GM12878 (cell line): ENCODE results near the gene IL16. TPM values are rescaled to one million over a fixed set of nuclear protein-coding genes. Genes with fewer than 3 reads are reported as not detected.

Experiments used
- ATAC-seq: fragments of 200-7000 bp; cut with Tn5 transposase; 3 replicates; pipeline ENCODE4 v1.9.1; 2020; ENCODE audit warnings: mild to moderate bottlenecking, moderate library complexity
- BruUV-seq: library from RNA; stranded (reverse); fragments of 400-500 nt; replicated peaks from 2 replicates; lab custom pipeline; 2021; lab: Mats Ljungman, UMichigan
- CTCF ChIA-PET: fragments of 300-600 bp; sonication (Branson Sonifier 250); formaldehyde crosslinking; extraction: SDS; loops from one replicate; lab custom pipeline; 2021; ENCODE audit warnings: inconsistent platforms; lab: Yijun Ruan, JAX
- POLR2A ChIA-PET: fragments of 350-600 bp; formaldehyde crosslinking; extraction: SDS; loops from one replicate; lab custom pipeline; 2021; ENCODE audit warnings: inconsistent platforms; lab: Charles Lee
- RAD21 ChIA-PET: fragments of 300-600 bp; sonication (Branson Sonifier 250); formaldehyde crosslinking; loops from one replicate; lab custom pipeline; 2023; ENCODE audit warnings: antibody characterized with exemption; ENCODE audit not compliant: unreplicated experiment; lab: Charles Lee
- SMC1A ChIA-PET: fragments of 300-600 bp; sonication (Branson Sonifier 250); formaldehyde crosslinking; loops from one replicate; lab custom pipeline; 2023; ENCODE audit not compliant: unreplicated experiment, uncharacterized antibody; lab: Charles Lee
- DNase-seq: peaks from one replicate; pipeline ENCODE4 v3.0.0-alpha.2; 2011; ENCODE audit warnings: low read depth, low spot score
- FAIRE-seq: peaks from 3 replicates; lab custom pipeline; 2011; peaks lifted over from hg19 to GRCh38; lab: Jason Lieb, UNC
- H2AFZ ChIP-seq: 2 replicates; pipeline ENCODE4 v1.6.0; 2011; ENCODE audit warnings: low read depth, low read length, control low read depth; ENCODE audit not compliant: control insufficient read depth
- H3K27ac ChIP-seq: 2 replicates; pipeline ENCODE4 v1.5.1; 2011; ENCODE audit warnings: control low read depth; ENCODE audit not compliant: control insufficient read depth, insufficient read depth
- H3K27me3 ChIP-seq, 2 experiments: replicated peaks in 1 of 2; 2 replicates each; pipeline versions ENCODE4 v1.6.0 to v1.6.1; 2011; ENCODE audit warnings: low read length in 1 of 2; ENCODE audit not compliant: control insufficient read depth in 2 of 2, insufficient read depth in 2 of 2
- H3K36me3 ChIP-seq, 2 experiments: 2 replicates each; pipeline ENCODE4 v1.5.1; 2011; ENCODE audit warnings: low read length in 1 of 2; ENCODE audit not compliant: control insufficient read depth in 2 of 2, insufficient read depth in 2 of 2
- H3K4me1 ChIP-seq: 2 replicates; pipeline ENCODE4 v1.6.1; 2011; ENCODE audit warnings: mild to moderate bottlenecking, low read length, moderate library complexity, mixed read lengths; ENCODE audit not compliant: control insufficient read depth, insufficient read depth
- H3K4me2 ChIP-seq: 2 replicates; pipeline ENCODE4 v1.6.0; 2011; ENCODE audit warnings: control low read depth; ENCODE audit not compliant: control insufficient read depth, insufficient read depth
- H3K4me3 ChIP-seq: fragments of 200-600 bp; sonication (generic); 2 replicates; pipeline ENCODE4 v1.5.1; 2016
- H3K79me2 ChIP-seq: 2 replicates; pipeline ENCODE4 v1.6.0; 2011; ENCODE audit warnings: low read length; ENCODE audit not compliant: control insufficient read depth, insufficient read depth
- H3K9ac ChIP-seq: 2 replicates; pipeline ENCODE4 v1.8.0; 2011; ENCODE audit warnings: low read length, control low read depth, mixed read lengths; ENCODE audit not compliant: control insufficient read depth, insufficient read depth
- H3K9me3 ChIP-seq: replicated peaks from 3 replicates; pipeline ENCODE4 v1.5.1; 2011; ENCODE audit warnings: mild to moderate bottlenecking, low read length; ENCODE audit not compliant: control insufficient read depth, insufficient read depth
- H4K20me1 ChIP-seq: 2 replicates; pipeline ENCODE4 v1.6.0; 2011; ENCODE audit not compliant: control insufficient read depth, insufficient read depth
- BHLHE40 ChIP-seq, 2 experiments: fragments of 450-650 bp in 1 of 2; IDR thresholded peaks; 2 replicates each; pipeline ENCODE4 v1.6.1; 2011 to 2017; ENCODE audit warnings: low read depth in 2 of 2, borderline replicate concordance in 1 of 2, improper control_type of control experiment in 1 of 2, low read length in 1 of 2, mild to moderate bottlenecking in 1 of 2
- CREB1 ChIP-seq: IDR thresholded peaks from 2 replicates; pipeline ENCODE4 v1.6.1; 2012; ENCODE audit warnings: low read depth, mild to moderate bottlenecking, inconsistent platforms
- HDAC2 ChIP-seq: fragments of 200-600 bp; sonication (generic); IDR thresholded peaks from 2 replicates; pipeline ENCODE4 v1.6.1; 2017
- KAT2A ChIP-seq: conservative IDR thresholded peaks from 2 replicates; pipeline ENCODE4 v1.6.1; 2011; ENCODE audit warnings: low read depth, low read length; ENCODE audit not compliant: control insufficient read depth
- PKNOX1 ChIP-seq: fragments of 450-650 bp; IDR thresholded peaks from 2 replicates; pipeline ENCODE4 v1.6.1; 2016; ENCODE audit warnings: mild to moderate bottlenecking
- SMC3 ChIP-seq: IDR thresholded peaks from 2 replicates; pipeline ENCODE4 v1.6.1; 2011; ENCODE audit warnings: low read length, improper control_type of control experiment, borderline replicate concordance
- SPI1 ChIP-seq: IDR thresholded peaks from 2 replicates; pipeline ENCODE4 v1.6.1; 2011; ENCODE audit warnings: low read depth, mild to moderate bottlenecking, low read length, moderate library complexity, borderline replicate concordance; ENCODE audit not compliant: insufficient read depth
- USF1 ChIP-seq: IDR thresholded peaks from 2 replicates; pipeline ENCODE4 v1.6.1; 2011; ENCODE audit warnings: borderline replicate concordance, low read depth, mild to moderate bottlenecking, moderate library complexity, mixed read lengths, low read length; ENCODE audit not compliant: insufficient read depth; ENCODE audit errors: extremely low read length
- WGBS: methylation state at CpG from one replicate; pipeline ENCODE4 v1.1.6; 2016; ENCODE audit warnings: low lambda C conversion rate; ENCODE audit not compliant: insufficient replicate concordance, insufficient coverage; ENCODE audit errors: missing lambda C conversion rate; 5-methylcytosine and 5-hydroxymethylcytosine counted together
- in situ Hi-C: fragments of 300-500 bp; cut with MboI; formaldehyde crosslinking; loops from 9 replicates; pipeline ENCODE4 v1.14.3; 2018; ENCODE audit warnings: mixed read lengths
- intact Hi-C: fragments of 100-400 bp; cut with micrococcal nuclease; formaldehyde crosslinking; loops from one replicate; pipeline ENCODE4 v1.14.2; 2022; ENCODE audit not compliant: unreplicated experiment
- polyA plus RNA-seq, 11 experiments: library from polyadenylated mRNA; depleted of rRNA in 4 of 11; unstranded in 6 of 11; stranded (reverse) in 5 of 11; fragments of >200 nt; fragmentation: Nextera tagmentation in 4 of 11; fragmentation: Illumina TruSeq in 1 of 11; extraction: Ambion mirVana in 4 of 11; extraction: Trizol in 1 of 11; gene quantifications; 1 replicate in 1 of 11; 2 replicates in 10 of 11; pipeline versions ENCODE4 v1.2.1 to v1.2.3, GENCODE V29; 2011 to 2016; ENCODE audit warnings: inconsistent platforms in 2 of 11, missing spikeins in 2 of 11, low read depth in 1 of 11
- total RNA-seq, 4 experiments: library from RNA; depleted of rRNA in 3 of 4; stranded (reverse); fragments of >200 nt in 3 of 4; fragmentation: Illumina TruSeq in 1 of 4; extraction: Trizol in 1 of 4; gene quantifications; 2 replicates each; pipeline versions ENCODE4 v1.2.1 to v1.2.3, GENCODE V29; 2013 to 2021

IL16 gene
- total and polyA plus RNA-seq, 10 of the 15 experiments (the other 5 are each of a cell fraction or from before 2014, with no cell fraction given): 21.7 to 206 (median 44.5) TPM

GRCh38 chr15:81313686-81314085, 117.0 kb downstream of the IL16 start:
- Histone ChIP-seq H3K36me3 (peaks cover 8 to 26% of the 10 kb centered on the region in 2 experiments), H3K4me2 (no peak overlapping the region), H2AFZ (no peak overlapping the region), H3K9me3 (no peaks in the 10 kb centered on the region), H3K9ac (no peak overlapping the region), H3K4me3 (no peak overlapping the region), H3K27me3 (no peaks in the 10 kb centered on the region), H4K20me1 (no peaks in the 10 kb centered on the region), H3K27ac (no peak overlapping the region), H3K79me2 (no peaks in the 10 kb centered on the region), H3K4me1 (peaks cover 47% of the 10 kb centered on the region)
- WGBS: 100% methylated on average over 5 of the region's 5 CpGs
- FAIRE-seq: no peak
- CTCF ChIA-PET: interaction anchor here (0.7 kb wide), 1 partner anchor 12 kb away, joined by 4 read pairs; no protein-coding TSS in a partner anchor
- SMC1A ChIA-PET: interaction anchor here (0.9 to 1.8 kb wide), 4 partner anchors 9 to 21 kb away, joined by 3 to 5 read pairs (median 4); no protein-coding TSS in a partner anchor
- no TSS peak for BruUV-seq
- POLR2A ChIA-PET: interaction anchor here (1.2 to 1.7 kb wide), 2 partner anchors 14 to 20 kb away, joined by 3 to 8 read pairs; no protein-coding TSS in a partner anchor
- in situ Hi-C loops: no loop called here
- DNase-seq: no peak
- RAD21 ChIA-PET: no interaction called here
- intact Hi-C loops: no loop called here
- no peak for ATAC-seq
- no peak for TF ChIP-seq SMC3

- H2AFZ ChIP-seq: no peak overlapping the region
- TF ChIP-seq SPI1 (no peak), USF1 (no peak), KAT2A (no peak), PKNOX1 (no peak), HDAC2 (no peak), CREB1 (no peak), BHLHE40 (IDR thresholded peaks at IDR 0.05; ENCODE audit: borderline replicate concordance in 1 of 2, low read depth in 2 of 2, low read length in 1 of 2) (no peak)
- no peaks in the 10 kb centered on the region for H3K9me3 ChIP-seq
- SMC1A ChIA-PET: interaction anchor here (0.9 to 1.8 kb wide), 4 partner anchors 10 to 22 kb away, joined by 3 to 5 read pairs (median 4); no protein-coding TSS in a partner anchor
- FAIRE-seq: no peak
- H3K9ac ChIP-seq: no peak overlapping the region
- CTCF ChIA-PET: interaction anchor here (0.7 kb wide), 1 partner anchor 13 kb away, joined by 4 read pairs; no protein-coding TSS in a partner anchor
- H3K4me3 ChIP-seq: no peak overlapping the region
- intact Hi-C loops (no loop called here), in situ Hi-C loops (no loop called here)
- 72% methylated on average over 5 of the region's 5 CpGs for WGBS
- H4K20me1 ChIP-seq: no peaks in the 10 kb centered on the region
- H3K27ac ChIP-seq: no peak overlapping the region
- no peaks in the 10 kb centered on the region for H3K79me2 ChIP-seq
- no peak for ATAC-seq
- H3K4me2 ChIP-seq: no peak overlapping the region
- DNase-seq: no peak
- RAD21 ChIA-PET: no interaction called here
- POLR2A ChIA-PET: interaction anchor here (1.1 to 1.7 kb wide), 3 partner anchors 11 to 20 kb away, joined by 3 to 8 read pairs (median 5); no protein-coding TSS in a partner anchor
- H3K27me3 ChIP-seq: no peaks in the 10 kb centered on the region
- peaks cover 4 to 21% of the 10 kb centered on the region in 2 experiments; a peak in 3 of 4 replicates for H3K36me3 ChIP-seq
- no TSS peak for BruUV-seq
- H3K4me1 ChIP-seq: peaks cover 47% of the 10 kb centered on the region
Measured at GRCh38 chr15:81314378-81314777, 117.7 kb downstream of the IL16 start.
